H1 (cell line): Measurements from ENCODE around the gene WDR81. TPM values are rescaled to one million over a fixed set of nuclear protein-coding genes. Genes with fewer than 3 reads are reported as not detected.
A peak's percentile ranks its signal among the peaks of the same experiment; 100 is the strongest.

Experiments used
- CTCF ChIA-PET: fragments of 300-600 bp; sonication (Branson Sonifier 250); formaldehyde crosslinking; loops from one replicate; lab custom pipeline; 2021; ENCODE audit not compliant: partially characterized antibody; lab: Charles Lee
- POLR2A ChIA-PET: fragments of 300-600 bp; sonication (Branson Sonifier 250); formaldehyde crosslinking; loops from one replicate; lab custom pipeline; 2021; ENCODE audit warnings: inconsistent platforms; ENCODE audit not compliant: partially characterized antibody; lab: Charles Lee
- DNase-seq, 2 experiments: peaks; one replicate each; pipeline versions ENCODE4 v3.0.0 to v3.0.0-alpha.2; 2010 to 2022; ENCODE audit warnings: low spot score in 2 of 2, low read depth in 1 of 2, mixed read lengths in 1 of 2
- FAIRE-seq: peaks from 2 replicates; lab custom pipeline; 2011; peaks lifted over from hg19 to GRCh38; lab: Jason Lieb, UNC
- H2AFZ ChIP-seq: 2 replicates; pipeline ENCODE4 v1.8.1; 2012; ENCODE audit warnings: low read length, inconsistent platforms
- H2AK5ac ChIP-seq: 2 replicates; pipeline ENCODE4 v1.6.1; 2013; ENCODE audit warnings: low read depth, low read length
- H2BK120ac ChIP-seq: replicated peaks from 2 replicates; pipeline ENCODE3; 2013; ENCODE audit warnings: low read depth, low read length, inconsistent platforms
- H2BK12ac ChIP-seq: 2 replicates; pipeline ENCODE4 v1.6.1; 2013; ENCODE audit warnings: low read depth, low read length
- H2BK15ac ChIP-seq: 2 replicates; pipeline ENCODE4 v1.6.1; 2013; ENCODE audit warnings: low read length
- H2BK20ac ChIP-seq: 2 replicates; pipeline ENCODE4 v1.6.1; 2013; ENCODE audit warnings: low read length
- H2BK5ac ChIP-seq: 2 replicates; pipeline ENCODE4 v1.6.1; 2013; ENCODE audit warnings: low read depth, low read length
- H3K14ac ChIP-seq: 2 replicates; pipeline ENCODE4 v1.6.1; 2013; ENCODE audit warnings: inconsistent platforms; ENCODE audit not compliant: insufficient read length
- H3K18ac ChIP-seq: 2 replicates; pipeline ENCODE4 v1.6.1; 2013; ENCODE audit warnings: low read length; ENCODE audit errors: extremely low read depth
- H3K23ac ChIP-seq: 2 replicates; pipeline ENCODE4 v1.6.1; 2013; ENCODE audit warnings: inconsistent platforms; ENCODE audit not compliant: insufficient read length
- H3K23me2 ChIP-seq: 2 replicates; pipeline ENCODE4 v1.6.1; 2013; ENCODE audit warnings: low read depth, low read length
- H3K27ac ChIP-seq: 2 replicates; pipeline ENCODE4 v1.6.1; 2011; ENCODE audit warnings: low read depth, low read length, inconsistent platforms
- H3K27me3 ChIP-seq, 4 experiments: replicated peaks in 1 of 4; 1 replicate in 1 of 4; 2 replicates in 3 of 4; pipeline versions ENCODE4 v1.6.1 to v1.8.1; 2011 to 2013; ENCODE audit warnings: low read length in 3 of 4, mild to moderate bottlenecking in 3 of 4, inconsistent platforms in 2 of 4, mixed read lengths in 2 of 4, moderate library complexity in 1 of 4; ENCODE audit not compliant: control insufficient read depth in 3 of 4, insufficient read depth in 3 of 4; ENCODE audit errors: extremely low read depth in 1 of 4
- H3K36me3 ChIP-seq, 4 experiments: 2 replicates each; pipeline versions ENCODE4 v1.6.1 to v1.8.1; 2011 to 2013; ENCODE audit warnings: mild to moderate bottlenecking in 4 of 4, low read length in 3 of 4, moderate library complexity in 2 of 4, control low read depth in 1 of 4, inconsistent platforms in 1 of 4; ENCODE audit not compliant: insufficient read depth in 4 of 4, control insufficient read depth in 2 of 4
- H3K4ac ChIP-seq: replicated peaks from 2 replicates; pipeline ENCODE3; 2013; ENCODE audit warnings: low read length, low read depth, mixed read lengths, inconsistent platforms; ENCODE audit not compliant: insufficient read length
- H3K4me1 ChIP-seq, 4 experiments: replicated peaks in 1 of 4; 1 replicate in 1 of 4; 2 replicates in 3 of 4; pipeline versions ENCODE4 v1.6.1 to v1.8.1; 2011 to 2013; ENCODE audit warnings: low read length in 3 of 4, inconsistent platforms in 2 of 4, mixed read lengths in 1 of 4; ENCODE audit not compliant: insufficient read depth in 4 of 4, control insufficient read depth in 3 of 4
- H3K4me2 ChIP-seq, 2 experiments: 2 replicates each; pipeline versions ENCODE4 v1.6.1 to v1.8.1; 2011 to 2013; ENCODE audit warnings: low read depth in 2 of 2, low read length in 2 of 2, control low read depth in 1 of 2, inconsistent platforms in 1 of 2, mild to moderate bottlenecking in 1 of 2; ENCODE audit not compliant: insufficient read depth in 1 of 2
- H3K4me3 ChIP-seq, 4 experiments: fragments of 200-600, 300-600 bp in 1 of 4; sonication (generic), shearing (Covaris generic), sonication (Bioruptor Twin) in 1 of 4; 2 replicates each; pipeline versions ENCODE4 v1.5.1 to v1.8.1; 2011 to 2016; ENCODE audit warnings: low read length in 4 of 4, low read depth in 3 of 4, control low read depth in 2 of 4, inconsistent platforms in 2 of 4, mild to moderate bottlenecking in 2 of 4, mixed read lengths in 1 of 4, moderate library complexity in 1 of 4; ENCODE audit not compliant: insufficient read depth in 2 of 4; ENCODE audit errors: extremely low read depth in 1 of 4
- H3K56ac ChIP-seq: replicated peaks from 2 replicates; pipeline ENCODE3; 2013; ENCODE audit warnings: low read depth, mild to moderate bottlenecking, mixed read lengths, low read length, inconsistent platforms; ENCODE audit not compliant: insufficient read length
- H3K79me1 ChIP-seq: 2 replicates; pipeline ENCODE4 v1.6.1; 2013; ENCODE audit warnings: low read depth, low read length, control low read depth
- H3K79me2 ChIP-seq, 2 experiments: 2 replicates each; pipeline versions ENCODE4 v1.6.1 to v1.8.1; 2012 to 2013; ENCODE audit warnings: low read length in 2 of 2, mild to moderate bottlenecking in 2 of 2, inconsistent platforms in 1 of 2; ENCODE audit not compliant: insufficient read depth in 2 of 2, control insufficient read depth in 1 of 2
- H3K9ac ChIP-seq, 4 experiments: replicated peaks in 1 of 4; 1 replicate in 1 of 4; 2 replicates in 3 of 4; pipeline versions ENCODE4 v1.6.1 to v1.8.1; 2011 to 2013; ENCODE audit warnings: low read depth in 3 of 4, low read length in 3 of 4, control low read depth in 2 of 4, mild to moderate bottlenecking in 2 of 4, moderate library complexity in 2 of 4, inconsistent platforms in 1 of 4; ENCODE audit errors: extremely low read depth in 1 of 4
- H3K9me3 ChIP-seq, 2 experiments: 2 replicates each; pipeline versions ENCODE4 v1.6.1 to v1.8.1; 2012 to 2013; ENCODE audit warnings: mild to moderate bottlenecking in 2 of 2, moderate library complexity in 2 of 2, control low read depth in 1 of 2, inconsistent platforms in 1 of 2, low read depth in 1 of 2, low read length in 1 of 2, mixed read lengths in 1 of 2; ENCODE audit not compliant: insufficient read depth in 2 of 2
- H4K20me1 ChIP-seq, 2 experiments: replicated peaks in 1 of 2; 2 replicates each; pipeline versions ENCODE3 to v1.8.1; 2011 to 2013; ENCODE audit warnings: inconsistent platforms in 2 of 2, low read length in 2 of 2, mild to moderate bottlenecking in 1 of 2; ENCODE audit not compliant: insufficient read depth in 2 of 2, control insufficient read depth in 1 of 2
- H4K5ac ChIP-seq: 2 replicates; pipeline ENCODE4 v1.6.1; 2013; ENCODE audit warnings: low read length, low read depth, mixed read lengths, inconsistent platforms; ENCODE audit not compliant: insufficient read length
- H4K8ac ChIP-seq: 2 replicates; pipeline ENCODE4 v1.8.0; 2013; ENCODE audit warnings: mild to moderate bottlenecking, moderate library complexity, low read length, inconsistent platforms; ENCODE audit not compliant: insufficient read depth; ENCODE audit errors: extremely low read depth
- H4K91ac ChIP-seq: replicated peaks from 2 replicates; pipeline ENCODE3; 2013; ENCODE audit warnings: low read length, mixed read lengths, inconsistent platforms; ENCODE audit not compliant: insufficient read length
- EP300 ChIP-seq, 2 experiments: IDR thresholded peaks; 1 replicate in 1 of 2; 2 replicates in 1 of 2; pipeline ENCODE4 v1.6.1; 2011 to 2012; ENCODE audit warnings: low read depth in 2 of 2, low read length in 2 of 2, mild to moderate bottlenecking in 2 of 2, borderline replicate concordance in 1 of 2, inconsistent platforms in 1 of 2, moderate library complexity in 1 of 2
- RAD21 ChIP-seq, 2 experiments: IDR thresholded peaks in 1 of 2; conservative IDR thresholded peaks in 1 of 2; 2 replicates each; pipeline ENCODE4 v1.6.1; 2011; ENCODE audit warnings: low read depth in 2 of 2, low read length in 2 of 2, improper control_type of control experiment in 1 of 2, inconsistent platforms in 1 of 2, mild to moderate bottlenecking in 1 of 2, moderate library complexity in 1 of 2
- WGBS, 2 experiments: shearing (Covaris generic) in 1 of 2; methylation state at CpG; one replicate each; pipeline versions ENCODE4 v1.1.6 to v1.1.7; 2013 to 2015; ENCODE audit warnings: low lambda C conversion rate in 2 of 2, mixed read lengths in 2 of 2, inconsistent platforms in 1 of 2, low coverage in 1 of 2, missing lambda C conversion rate in 1 of 2; ENCODE audit not compliant: insufficient replicate concordance in 2 of 2, insufficient coverage in 1 of 2, insufficient read length in 1 of 2; ENCODE audit errors: extremely low coverage in 1 of 2, missing lambda C conversion rate in 1 of 2; 5-methylcytosine and 5-hydroxymethylcytosine counted together
- polyA plus RNA-seq, 7 experiments: library from polyadenylated mRNA; depleted of rRNA in 3 of 7; stranded (reverse) in 5 of 7; unstranded in 2 of 7; fragments of >200 nt in 5 of 7; fragments of 200-250 nt in 2 of 7; gene quantifications; 1 replicate in 5 of 7; 2 replicates in 1 of 7; 4 replicates in 1 of 7; pipeline versions ENCODE4 v1.2.1 to v1.2.3, GENCODE V29; 2011 to 2013; ENCODE audit warnings: missing spikeins in 2 of 7, mixed read lengths in 2 of 7
- total RNA-seq: library from RNA; stranded (reverse); fragmentation: NEBNext Ultra II Directional; extraction: Animal tissue kit (Norgen Biotek cat#: 25700); gene quantifications from 2 replicates; pipeline ENCODE4 v1.2.1, GENCODE V29; 2021

The WDR81 gene
- total and polyA plus RNA-seq, 2 of the 8 experiments (the other 6 are each of a cell fraction or from before 2014, with no cell fraction given) = 9.1 to 12.3 TPM

DNA sequence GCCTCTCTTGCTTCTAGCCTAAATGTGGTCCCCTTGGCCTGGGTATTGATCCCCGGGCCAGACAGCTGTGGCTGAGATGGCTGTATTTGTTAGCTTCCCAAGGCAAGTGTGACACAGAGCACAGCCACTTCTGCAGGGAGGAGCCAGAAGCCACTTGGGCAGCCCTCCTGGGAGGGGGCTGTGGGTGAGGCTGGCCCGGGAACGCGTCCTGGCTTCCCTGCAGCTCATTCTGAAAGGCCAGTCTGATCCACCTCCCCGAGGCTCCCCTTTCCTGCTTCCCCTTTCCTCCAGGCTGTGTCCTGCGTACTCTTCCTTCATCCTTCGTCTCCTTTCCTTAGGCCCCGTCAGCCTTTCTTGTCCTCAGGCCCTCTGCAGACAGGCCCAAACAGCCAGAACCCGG is 26.1 kb downstream of the WDR81 start:
- Histone ChIP-seq H3K27ac (no peak overlapping the region), H3K14ac (no peak overlapping the region), H3K23ac (no peak overlapping the region), H4K91ac (no peak overlapping the region), H3K4me1 (peaks cover 0 to 24% (median 14%) of the 10 kb centered on the region in 4 experiments; a peak in 6 of 7 replicates), H4K8ac (peak overlapping the region; percentile 51; the same call in 1 of the 2 replicates), H2BK120ac (no peak overlapping the region), H4K5ac (no peak overlapping the region), H3K4me3 (no peak overlapping the region), H3K79me1 (no peaks in the 10 kb centered on the region), H3K36me3 (no peaks in the 10 kb centered on the region), H3K27me3 (no peaks in the 10 kb centered on the region; a peak in 1 of 7 replicates), H2AFZ (no peak overlapping the region), H3K4ac (no peak overlapping the region), H3K79me2 (no peaks in the 10 kb centered on the region), H2BK15ac (no peak overlapping the region), H3K56ac (no peak overlapping the region), H3K9ac (no peak overlapping the region), H3K23me2 (no peaks in the 10 kb centered on the region), H4K20me1 (no peaks in the 10 kb centered on the region), H2BK20ac (no peak overlapping the region), H3K4me2 (no peak overlapping the region), H3K9me3 (no peaks in the 10 kb centered on the region), H2AK5ac (no peak overlapping the region; the same call in 1 of the 2 replicates), H3K18ac (no peak overlapping the region; the same call in 1 of the 2 replicates), H2BK5ac (no peak overlapping the region), H2BK12ac (no peak overlapping the region)
- TF ChIP-seq EP300 (IDR thresholded peaks at IDR 0.05; ENCODE audit: borderline replicate concordance in 1 of 2, low read depth in 2 of 2, low read length in 2 of 2) (no peak), RAD21 (IDR thresholded peaks at IDR 0.05 in 1 of 2, conservative IDR thresholded peaks at IDR 0.05 in 1 of 2; ENCODE audit: low read depth in 2 of 2, low read length in 2 of 2) (no peak)
- FAIRE-seq = no peak
- 85% methylated on average over 9 of the region's 9 CpGs; no CpG with 5 or more reads in 1 of the 2 experiments for WGBS, 2 experiments
- CTCF ChIA-PET = interaction anchor here (0.7 to 0.8 kb wide), 2 partner anchors 14 to 29 kb away, joined by 3 read pairs; no protein-coding TSS in a partner anchor
- DNase-seq = no peak
- POLR2A ChIA-PET = interaction anchor here (0.8 to 1.6 kb wide), 6 partner anchors 13 to 33 kb away, joined by 3 to 5 read pairs (median 3); no protein-coding TSS in a partner anchor
